Nephron (organoid): ENCODE results near the gene MAP3K5.

ENCODE experiments used
- H3K27ac Mint-ChIP-seq, 3 experiments: 2 replicates each; pipeline ENCODE4 v1.8.0; 2020; ENCODE audit warnings: mixed read lengths in 3 of 3, mild to moderate bottlenecking in 2 of 3, moderate library complexity in 1 of 3
- H3K27me3 Mint-ChIP-seq: 2 replicates; pipeline ENCODE4 v1.8.0; 2021; ENCODE audit warnings: low read depth, mild to moderate bottlenecking, moderate library complexity, mixed read lengths
- H3K36me3 Mint-ChIP-seq: 2 replicates; pipeline ENCODE4 v1.8.0; 2020; ENCODE audit warnings: low read depth, mixed read lengths
- H3K4me1 Mint-ChIP-seq: 2 replicates; pipeline ENCODE4 v1.8.0; 2020; ENCODE audit warnings: mixed read lengths
- H3K4me3 Mint-ChIP-seq, 3 experiments: 2 replicates each; pipeline ENCODE4 v1.8.0; 2020; ENCODE audit warnings: mild to moderate bottlenecking in 3 of 3, mixed read lengths in 3 of 3, moderate library complexity in 2 of 3
- H3K9me3 Mint-ChIP-seq: 2 replicates; pipeline ENCODE4 v1.8.0; 2020; ENCODE audit warnings: mixed read lengths
- TF ChIP-seq, protein P1 (sequence below), 3 experiments: fragments of 200-600 bp; sonication (generic); IDR thresholded peaks; one replicate each; pipeline ENCODE4 v1.5.0; 2021; ENCODE audit warnings: antibody characterized with exemption in 3 of 3; ENCODE audit not compliant: unreplicated experiment in 3 of 3

Gene MAP3K5

DNA sequence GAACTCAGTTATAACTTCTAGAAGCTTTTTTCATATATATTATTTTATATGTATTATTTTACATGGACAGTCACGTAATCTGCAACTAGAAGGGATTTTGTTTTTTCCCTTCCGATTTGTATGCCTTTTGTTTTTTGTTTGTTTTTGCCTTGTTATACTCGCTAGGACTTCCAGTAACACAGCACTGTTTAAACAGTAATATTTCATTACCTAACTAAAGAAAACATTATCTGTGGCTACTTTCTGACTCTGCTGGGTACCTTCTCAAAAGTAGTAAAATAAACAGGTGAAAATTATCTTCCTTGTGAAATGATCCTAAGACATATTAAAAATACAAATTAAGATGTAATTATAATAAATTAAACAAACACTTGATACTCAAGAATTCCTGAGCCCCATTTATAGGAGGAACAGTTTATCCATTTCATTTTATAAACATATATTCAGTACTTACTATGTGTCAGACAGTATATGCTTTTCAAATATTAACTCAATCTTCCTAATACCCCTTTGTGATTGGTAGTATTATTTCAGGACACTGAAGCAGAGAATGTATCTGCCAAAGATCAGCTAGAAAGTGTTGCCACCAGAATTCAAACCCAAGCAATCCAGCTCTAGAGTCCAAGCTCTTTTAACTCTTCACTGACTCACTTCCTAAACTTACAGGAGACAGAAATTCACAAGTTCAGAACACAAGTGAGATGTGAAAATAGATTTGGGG is 65.3 kb downstream of the MAP3K5 start:
- Mint-ChIP-seq H3K4me1 (no peaks in the 10 kb centered on the region), H3K27me3 (no peaks in the 10 kb centered on the region), H3K27ac (no peak overlapping the region), H3K9me3 (no peaks in the 10 kb centered on the region), H3K36me3 (no peaks in the 10 kb centered on the region), H3K4me3 (no peak overlapping the region)
- TF ChIP-seq, protein P1, sequence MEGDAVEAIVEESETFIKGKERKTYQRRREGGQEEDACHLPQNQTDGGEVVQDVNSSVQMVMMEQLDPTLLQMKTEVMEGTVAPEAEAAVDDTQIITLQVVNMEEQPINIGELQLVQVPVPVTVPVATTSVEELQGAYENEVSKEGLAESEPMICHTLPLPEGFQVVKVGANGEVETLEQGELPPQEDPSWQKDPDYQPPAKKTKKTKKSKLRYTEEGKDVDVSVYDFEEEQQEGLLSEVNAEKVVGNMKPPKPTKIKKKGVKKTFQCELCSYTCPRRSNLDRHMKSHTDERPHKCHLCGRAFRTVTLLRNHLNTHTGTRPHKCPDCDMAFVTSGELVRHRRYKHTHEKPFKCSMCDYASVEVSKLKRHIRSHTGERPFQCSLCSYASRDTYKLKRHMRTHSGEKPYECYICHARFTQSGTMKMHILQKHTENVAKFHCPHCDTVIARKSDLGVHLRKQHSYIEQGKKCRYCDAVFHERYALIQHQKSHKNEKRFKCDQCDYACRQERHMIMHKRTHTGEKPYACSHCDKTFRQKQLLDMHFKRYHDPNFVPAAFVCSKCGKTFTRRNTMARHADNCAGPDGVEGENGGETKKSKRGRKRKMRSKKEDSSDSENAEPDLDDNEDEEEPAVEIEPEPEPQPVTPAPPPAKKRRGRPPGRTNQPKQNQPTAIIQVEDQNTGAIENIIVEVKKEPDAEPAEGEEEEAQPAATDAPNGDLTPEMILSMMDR (IDR thresholded peaks at IDR 0.05; ENCODE audit: unreplicated experiment in 3 of 3) = no peak

DNA sequence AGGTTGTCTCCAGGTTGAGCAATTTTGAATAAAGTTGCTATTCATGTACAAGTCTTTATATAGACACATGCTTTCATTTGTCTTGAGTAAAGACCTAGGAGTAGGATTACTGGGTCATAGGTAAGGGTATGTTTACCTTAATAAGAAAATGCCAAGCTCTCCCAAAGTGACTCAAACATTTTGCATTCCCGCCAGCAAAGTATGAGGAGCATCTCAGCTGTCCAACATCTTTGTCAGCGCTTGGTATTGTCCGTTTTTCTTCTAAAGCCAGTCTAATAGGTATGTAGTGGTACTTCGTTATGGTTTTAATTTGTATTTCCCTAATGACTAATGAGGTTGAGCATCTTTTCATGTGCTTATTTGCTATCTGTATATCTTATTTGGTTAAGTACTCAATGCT is 67.2 kb downstream of the MAP3K5 start:
- no peak overlapping the region for H3K27ac Mint-ChIP-seq
- peaks cover 3% of the 10 kb centered on the region for H3K9me3 Mint-ChIP-seq
- TF ChIP-seq, protein P1 (IDR thresholded peaks at IDR 0.05; ENCODE audit: unreplicated experiment in 3 of 3) = no peak
- no peaks in the 10 kb centered on the region for H3K4me1 Mint-ChIP-seq
- H3K4me3 Mint-ChIP-seq = no peak overlapping the region
- H3K36me3 Mint-ChIP-seq = no peaks in the 10 kb centered on the region
- no peaks in the 10 kb centered on the region for H3K27me3 Mint-ChIP-seq

DNA sequence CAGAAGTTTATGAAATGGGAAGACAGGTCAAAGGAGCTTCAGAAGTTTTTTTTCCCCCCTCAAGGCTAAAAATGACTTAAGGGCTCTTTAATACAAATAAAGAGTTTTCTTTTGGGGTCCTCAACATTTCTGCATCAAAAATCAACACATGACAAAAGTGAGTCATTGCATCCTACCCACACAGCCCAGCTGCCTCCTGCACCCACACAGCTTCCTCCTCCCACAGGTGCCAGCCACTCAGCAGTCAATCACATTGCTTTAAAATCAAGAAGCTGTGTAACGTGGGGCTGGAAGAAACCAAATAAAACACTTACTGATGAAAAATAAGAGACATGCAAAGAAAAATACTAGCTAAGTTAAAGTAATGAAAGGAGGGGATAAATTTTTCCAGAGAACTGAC is 68.5 kb downstream of the MAP3K5 start:
- Mint-ChIP-seq H3K9me3 (peaks cover 3% of the 10 kb centered on the region), H3K36me3 (no peaks in the 10 kb centered on the region), H3K27ac (no peak overlapping the region), H3K27me3 (no peaks in the 10 kb centered on the region), H3K4me1 (no peaks in the 10 kb centered on the region), H3K4me3 (no peak overlapping the region)
- TF ChIP-seq, protein P1 (IDR thresholded peaks at IDR 0.05; ENCODE audit: unreplicated experiment in 3 of 3) = no peak

DNA sequence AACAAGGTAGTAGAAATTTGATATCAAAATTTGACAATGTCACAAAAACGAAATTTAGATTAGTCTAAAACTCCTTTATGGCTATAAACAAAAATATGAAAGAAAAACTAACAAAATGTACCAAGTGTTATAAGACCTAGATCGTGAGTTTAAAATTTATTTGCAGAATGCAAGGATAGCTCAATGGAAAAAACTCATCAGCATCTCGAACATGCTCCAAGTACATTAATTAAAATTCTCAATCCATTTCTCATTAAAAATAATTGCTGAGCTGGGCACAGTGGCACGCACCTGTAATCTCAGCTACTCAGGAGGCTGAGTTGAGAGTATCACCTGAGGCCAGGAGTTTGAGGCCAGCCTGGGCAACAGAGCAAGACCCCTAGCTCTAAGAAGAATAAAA is 70.8 kb downstream of the MAP3K5 start:
- Mint-ChIP-seq H3K27me3 (peaks cover under 1% of the 10 kb centered on the region), H3K36me3 (no peaks in the 10 kb centered on the region), H3K4me3 (no peak overlapping the region), H3K4me1 (peaks cover 11% of the 10 kb centered on the region), H3K9me3 (peaks cover 3% of the 10 kb centered on the region), H3K27ac (no peak overlapping the region)
- TF ChIP-seq, protein P1 (IDR thresholded peaks at IDR 0.05; ENCODE audit: unreplicated experiment in 3 of 3) = no peak

DNA sequence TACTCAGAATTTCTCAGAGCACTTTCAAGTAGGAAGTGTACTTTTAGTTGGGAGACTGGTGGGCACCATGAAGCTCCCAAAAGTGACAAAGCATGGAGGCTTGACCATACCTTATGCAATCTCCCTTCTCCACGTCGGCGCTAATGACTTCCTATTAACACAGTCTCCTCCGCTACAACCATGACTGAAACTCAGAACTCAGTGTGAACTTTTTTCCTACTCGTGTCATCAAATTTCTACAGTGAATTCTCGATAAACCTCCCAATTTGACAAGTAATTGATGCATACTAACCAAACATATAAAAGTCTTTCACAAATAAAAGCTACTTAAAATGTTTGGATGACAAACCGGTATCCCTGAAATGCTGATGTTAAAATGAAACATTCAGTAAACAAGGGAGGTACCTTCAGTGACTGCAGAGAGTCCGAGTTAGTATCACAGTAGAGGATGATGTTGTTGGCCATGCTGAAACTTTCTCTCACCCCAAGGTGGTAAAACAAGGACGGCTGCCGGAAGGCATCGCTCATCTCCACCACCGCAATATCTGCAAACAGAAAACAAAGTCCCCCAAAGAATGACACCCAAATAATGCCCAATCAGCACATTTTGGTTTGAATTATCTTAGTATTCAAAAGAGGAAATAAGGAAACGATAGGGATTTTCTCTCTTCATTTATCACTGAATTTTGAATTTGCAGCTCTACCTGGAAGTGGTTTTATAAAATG is 72.1 kb downstream of the MAP3K5 start:
- TF ChIP-seq, protein P1 (IDR thresholded peaks at IDR 0.05; ENCODE audit: unreplicated experiment in 3 of 3) = no peak
- Mint-ChIP-seq H3K4me3 (no peak overlapping the region), H3K27me3 (peaks cover 5% of the 10 kb centered on the region), H3K4me1 (peaks cover 16% of the 10 kb centered on the region), H3K9me3 (peaks cover 3% of the 10 kb centered on the region), H3K36me3 (no peaks in the 10 kb centered on the region), H3K27ac (no peak overlapping the region)
